Hepatocyte (in vitro differentiated cells): ENCODE data around the gene MRE11.

ENCODE experiments used
- CTCF ChIP-seq: fragments of 200-600 bp; sonication (generic); IDR thresholded peaks from 2 replicates; pipeline ENCODE4 v1.5.1; 2016; ENCODE audit warnings: antibody characterized with exemption, mild to moderate bottlenecking; ENCODE audit not compliant: poor library complexity
- EZH2 ChIP-seq: fragments of 200-600 bp; sonication (generic); IDR thresholded peaks from 2 replicates; pipeline ENCODE4 v1.6.1; 2016; ENCODE audit warnings: antibody characterized with exemption, mild to moderate bottlenecking, borderline replicate concordance

GRCh38 chr11:94525546-94526324, 32.1 kb upstream of the MRE11 start:
- TF ChIP-seq CTCF (no peak), EZH2 (no peak)
